Breast epithelium (tissue), 3 donors: ENCODE results near the gene CFLAR.

Source experiments
- POLR2A ChIP-seq: fragments of 450-650 bp; IDR thresholded peaks from one replicate; pipeline ENCODE4 v1.6.1; 2016; ENCODE audit warnings: antibody characterized with exemption, mild to moderate bottlenecking, moderate library complexity
- TF ChIP-seq, protein P1 (sequence below), 3 donors: fragments of 450-650 bp; IDR thresholded peaks; one replicate each; pipeline ENCODE4 v1.5.1; 2016 to 2017; ENCODE audit warnings: antibody characterized with exemption in 3 of 3, mild to moderate bottlenecking in 3 of 3, moderate library complexity in 3 of 3

DNA sequence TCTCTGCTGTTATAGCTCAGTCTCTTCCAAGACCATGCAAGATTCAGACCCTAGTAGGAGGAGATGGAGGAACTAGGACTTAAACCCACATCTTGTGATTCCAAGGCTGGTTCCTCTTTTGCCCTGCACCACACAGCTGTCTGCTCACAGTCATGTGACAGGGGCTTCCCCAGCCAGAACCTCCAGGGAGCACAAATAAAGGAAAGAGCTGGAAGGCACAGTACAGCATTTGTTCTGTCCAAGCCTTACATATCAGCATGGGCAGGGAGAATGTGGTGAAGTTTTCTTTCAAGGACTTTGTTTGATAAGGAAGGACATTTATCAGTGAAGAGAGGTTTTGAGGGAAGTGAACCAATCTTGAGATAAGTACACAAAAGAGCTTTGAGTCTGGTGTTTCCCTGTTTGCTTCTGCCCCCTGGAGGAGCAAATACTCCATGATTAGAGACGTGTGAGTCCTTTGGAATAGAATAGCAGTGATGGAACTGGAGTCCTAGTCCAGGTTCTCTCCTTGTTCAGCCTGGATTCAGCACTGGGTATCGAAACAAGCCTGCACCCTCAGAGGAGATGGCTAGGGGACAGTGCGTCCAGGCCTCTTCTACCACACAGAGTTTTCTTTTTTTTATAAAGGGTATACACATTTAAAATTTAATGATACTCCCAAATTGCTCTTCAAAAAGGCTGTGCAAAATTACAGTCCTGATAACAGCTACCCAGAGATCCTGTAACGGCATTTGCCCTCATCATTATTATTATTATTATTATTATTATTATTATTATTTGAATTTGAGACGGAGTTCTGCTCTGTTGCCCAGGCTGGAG, 42.4 kb downstream of the CFLAR start:
- TF ChIP-seq, protein P1, sequence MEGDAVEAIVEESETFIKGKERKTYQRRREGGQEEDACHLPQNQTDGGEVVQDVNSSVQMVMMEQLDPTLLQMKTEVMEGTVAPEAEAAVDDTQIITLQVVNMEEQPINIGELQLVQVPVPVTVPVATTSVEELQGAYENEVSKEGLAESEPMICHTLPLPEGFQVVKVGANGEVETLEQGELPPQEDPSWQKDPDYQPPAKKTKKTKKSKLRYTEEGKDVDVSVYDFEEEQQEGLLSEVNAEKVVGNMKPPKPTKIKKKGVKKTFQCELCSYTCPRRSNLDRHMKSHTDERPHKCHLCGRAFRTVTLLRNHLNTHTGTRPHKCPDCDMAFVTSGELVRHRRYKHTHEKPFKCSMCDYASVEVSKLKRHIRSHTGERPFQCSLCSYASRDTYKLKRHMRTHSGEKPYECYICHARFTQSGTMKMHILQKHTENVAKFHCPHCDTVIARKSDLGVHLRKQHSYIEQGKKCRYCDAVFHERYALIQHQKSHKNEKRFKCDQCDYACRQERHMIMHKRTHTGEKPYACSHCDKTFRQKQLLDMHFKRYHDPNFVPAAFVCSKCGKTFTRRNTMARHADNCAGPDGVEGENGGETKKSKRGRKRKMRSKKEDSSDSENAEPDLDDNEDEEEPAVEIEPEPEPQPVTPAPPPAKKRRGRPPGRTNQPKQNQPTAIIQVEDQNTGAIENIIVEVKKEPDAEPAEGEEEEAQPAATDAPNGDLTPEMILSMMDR (IDR thresholded peaks at IDR 0.05): peak; percentile 31 to 55 (median 48)
- no peak for TF ChIP-seq POLR2A
